C4-2B (cell line): ENCODE results near the gene USP32.

Source experiments
- H3K27ac ChIP-seq: fragments of 450-650 bp; 2 replicates; pipeline ENCODE4 v1.5.1; 2017
- ZFX ChIP-seq: fragments of 450-650 bp; IDR thresholded peaks from 2 replicates; pipeline ENCODE4 v1.6.1; 2017
- TF ChIP-seq, protein P1 (sequence below): fragments of 450-650 bp; conservative IDR thresholded peaks from 2 replicates; pipeline ENCODE4 v1.5.1; 2017; ENCODE audit warnings: mild to moderate bottlenecking

The USP32 gene

DNA sequence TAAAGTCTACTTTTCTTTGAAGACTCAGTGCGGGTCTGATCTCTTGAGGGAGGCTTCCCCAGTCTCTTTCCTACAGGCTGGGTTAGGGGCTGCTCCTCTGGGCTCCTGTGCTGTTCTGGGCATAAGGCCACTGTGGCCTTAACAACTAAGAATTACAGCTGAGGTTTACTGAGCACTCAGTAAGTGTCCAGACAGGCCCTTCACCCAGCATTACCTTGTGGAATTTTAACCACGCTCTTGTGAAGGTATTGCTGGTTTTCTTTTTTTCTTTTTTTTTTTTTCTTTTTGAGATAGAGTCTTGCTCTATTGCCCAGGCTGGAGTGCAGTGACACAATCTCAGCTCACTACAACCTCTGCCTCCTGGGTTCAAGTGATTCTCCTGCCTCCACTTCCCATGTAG is 245.7 kb downstream of the USP32 start:
- no peak for TF ChIP-seq ZFX
- TF ChIP-seq, protein P1, sequence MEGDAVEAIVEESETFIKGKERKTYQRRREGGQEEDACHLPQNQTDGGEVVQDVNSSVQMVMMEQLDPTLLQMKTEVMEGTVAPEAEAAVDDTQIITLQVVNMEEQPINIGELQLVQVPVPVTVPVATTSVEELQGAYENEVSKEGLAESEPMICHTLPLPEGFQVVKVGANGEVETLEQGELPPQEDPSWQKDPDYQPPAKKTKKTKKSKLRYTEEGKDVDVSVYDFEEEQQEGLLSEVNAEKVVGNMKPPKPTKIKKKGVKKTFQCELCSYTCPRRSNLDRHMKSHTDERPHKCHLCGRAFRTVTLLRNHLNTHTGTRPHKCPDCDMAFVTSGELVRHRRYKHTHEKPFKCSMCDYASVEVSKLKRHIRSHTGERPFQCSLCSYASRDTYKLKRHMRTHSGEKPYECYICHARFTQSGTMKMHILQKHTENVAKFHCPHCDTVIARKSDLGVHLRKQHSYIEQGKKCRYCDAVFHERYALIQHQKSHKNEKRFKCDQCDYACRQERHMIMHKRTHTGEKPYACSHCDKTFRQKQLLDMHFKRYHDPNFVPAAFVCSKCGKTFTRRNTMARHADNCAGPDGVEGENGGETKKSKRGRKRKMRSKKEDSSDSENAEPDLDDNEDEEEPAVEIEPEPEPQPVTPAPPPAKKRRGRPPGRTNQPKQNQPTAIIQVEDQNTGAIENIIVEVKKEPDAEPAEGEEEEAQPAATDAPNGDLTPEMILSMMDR, result no peak
- no peak overlapping the region for H3K27ac ChIP-seq

DNA sequence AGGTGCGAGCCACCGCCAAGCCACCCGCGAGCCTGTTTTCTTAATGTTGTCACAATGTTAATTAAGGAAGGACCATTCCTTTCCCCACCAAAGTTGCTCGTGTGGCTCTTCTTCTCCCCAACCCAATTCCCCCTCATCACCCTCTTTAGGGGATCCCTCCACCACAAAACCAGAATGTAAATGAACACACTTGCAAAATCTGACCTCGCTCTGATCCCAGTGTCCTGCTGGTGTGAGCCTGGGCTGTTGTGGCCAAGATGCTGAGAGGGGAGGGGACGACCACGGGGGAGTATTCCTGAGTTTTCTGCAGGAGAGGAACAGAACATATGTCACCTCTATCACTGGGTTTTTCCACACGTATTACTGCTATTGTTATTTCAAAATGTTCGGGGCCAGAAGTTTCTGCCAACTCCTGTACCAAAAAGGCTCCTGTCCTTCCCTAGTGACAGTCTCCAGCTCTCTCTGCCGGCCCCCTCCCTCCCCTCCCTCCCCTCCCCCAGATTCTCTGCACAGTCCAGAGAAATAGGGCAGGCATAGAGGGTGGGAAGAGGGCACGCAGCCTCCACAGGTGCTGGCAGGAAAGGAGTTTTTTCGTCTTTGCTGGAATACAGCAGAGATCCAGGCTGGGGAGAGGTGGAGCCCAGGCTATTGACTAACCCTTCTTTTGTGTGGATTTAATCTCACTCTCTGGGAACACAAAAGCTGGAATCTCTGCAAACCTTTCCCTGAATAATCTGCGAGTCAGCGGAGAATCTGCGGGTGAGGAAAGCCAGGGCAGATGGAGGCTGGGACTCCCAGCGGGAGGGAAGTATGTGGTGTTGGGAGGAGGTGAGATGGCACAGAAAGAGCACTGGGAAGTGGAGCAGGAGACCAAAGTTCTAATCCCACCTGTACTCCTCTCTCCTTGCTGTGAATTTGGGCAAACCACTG is 246.7 kb downstream of the USP32 start:
- no peak overlapping the region for H3K27ac ChIP-seq
- no peak for TF ChIP-seq ZFX
- TF ChIP-seq, protein P1, result no peak

DNA sequence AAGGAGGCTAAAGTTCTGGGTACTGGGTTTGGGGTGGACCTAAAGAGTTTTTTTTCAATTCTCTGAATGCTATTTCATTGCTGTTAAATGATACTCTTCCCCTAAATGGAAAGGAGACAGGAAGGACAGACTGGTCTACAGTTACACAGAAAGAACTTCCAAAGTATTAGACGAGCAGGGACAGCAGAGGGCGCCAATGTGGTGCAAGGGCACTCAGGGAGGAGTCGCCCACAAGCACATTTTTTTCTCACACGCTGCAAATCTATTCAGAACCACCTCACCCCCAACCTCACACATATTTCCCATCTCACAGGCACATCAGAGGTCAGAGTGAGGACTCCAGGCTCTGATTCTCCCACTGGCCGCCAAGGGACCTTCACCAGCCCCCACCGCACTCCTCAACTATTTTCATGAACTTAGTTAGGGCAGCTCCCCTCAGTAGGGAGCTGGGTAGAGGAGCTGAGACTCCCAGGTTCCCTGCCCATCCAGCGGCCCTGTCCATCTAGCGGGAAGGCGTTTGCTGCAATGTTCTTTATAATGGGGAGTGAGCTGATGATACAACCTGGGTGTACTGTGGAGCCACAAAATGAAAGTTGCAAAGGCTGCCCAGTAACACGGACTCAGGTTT is 248.9 kb downstream of the USP32 start:
- H3K27ac ChIP-seq, result no peak overlapping the region

DNA sequence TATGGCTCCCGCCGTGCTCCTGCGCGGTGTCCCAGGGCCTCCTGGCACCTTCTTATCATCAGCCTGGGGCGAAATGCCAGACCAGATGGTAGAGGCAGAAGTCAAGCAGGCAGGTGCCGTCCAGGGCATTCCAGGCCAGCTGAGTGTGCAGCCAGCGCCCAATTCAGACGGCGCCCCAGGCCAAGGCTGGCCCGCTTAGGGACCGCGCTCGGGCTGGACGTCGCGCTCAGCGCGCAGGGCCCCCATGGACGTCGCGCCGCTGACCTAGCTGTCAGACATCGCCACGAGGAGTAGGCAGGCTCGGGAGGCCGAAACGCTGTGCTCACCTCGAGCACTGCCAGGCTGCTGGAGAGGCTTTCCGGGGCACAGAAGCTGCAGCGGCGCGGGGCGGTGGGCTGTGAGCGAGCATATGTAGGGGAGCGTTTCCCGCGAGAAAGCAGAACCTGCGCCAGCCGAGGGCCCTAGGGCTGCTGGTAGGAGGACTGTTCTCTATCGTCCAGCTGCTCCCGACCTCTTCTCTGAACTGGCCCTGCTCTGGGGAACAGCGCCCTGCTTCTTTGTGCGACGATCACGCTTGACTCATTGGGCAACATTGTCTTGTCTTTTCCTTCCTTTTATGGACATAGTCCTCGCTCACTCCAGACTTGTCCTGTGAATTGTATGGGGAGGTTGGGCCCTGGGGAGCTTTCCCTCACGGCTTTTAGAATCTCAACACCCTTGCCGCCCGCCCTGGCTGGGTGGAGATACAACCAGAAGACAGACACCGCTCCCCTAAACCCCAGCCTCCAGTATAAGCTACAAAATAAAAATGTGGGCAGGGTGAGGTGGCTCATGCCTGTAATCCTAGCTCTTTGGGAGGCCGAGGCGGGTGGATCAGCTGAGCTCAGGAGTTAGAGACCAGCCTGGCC is 250.6 kb downstream of the USP32 start:
- TF ChIP-seq, protein P1, result no peak
- no peak for TF ChIP-seq ZFX
- H3K27ac ChIP-seq, result no peak overlapping the region

More for the DNA sequence above, 248.9 kb downstream of the USP32 start:
- TF ChIP-seq, protein P1, result peak; percentile 94
- TF ChIP-seq ZFX, result no peak

DNA sequence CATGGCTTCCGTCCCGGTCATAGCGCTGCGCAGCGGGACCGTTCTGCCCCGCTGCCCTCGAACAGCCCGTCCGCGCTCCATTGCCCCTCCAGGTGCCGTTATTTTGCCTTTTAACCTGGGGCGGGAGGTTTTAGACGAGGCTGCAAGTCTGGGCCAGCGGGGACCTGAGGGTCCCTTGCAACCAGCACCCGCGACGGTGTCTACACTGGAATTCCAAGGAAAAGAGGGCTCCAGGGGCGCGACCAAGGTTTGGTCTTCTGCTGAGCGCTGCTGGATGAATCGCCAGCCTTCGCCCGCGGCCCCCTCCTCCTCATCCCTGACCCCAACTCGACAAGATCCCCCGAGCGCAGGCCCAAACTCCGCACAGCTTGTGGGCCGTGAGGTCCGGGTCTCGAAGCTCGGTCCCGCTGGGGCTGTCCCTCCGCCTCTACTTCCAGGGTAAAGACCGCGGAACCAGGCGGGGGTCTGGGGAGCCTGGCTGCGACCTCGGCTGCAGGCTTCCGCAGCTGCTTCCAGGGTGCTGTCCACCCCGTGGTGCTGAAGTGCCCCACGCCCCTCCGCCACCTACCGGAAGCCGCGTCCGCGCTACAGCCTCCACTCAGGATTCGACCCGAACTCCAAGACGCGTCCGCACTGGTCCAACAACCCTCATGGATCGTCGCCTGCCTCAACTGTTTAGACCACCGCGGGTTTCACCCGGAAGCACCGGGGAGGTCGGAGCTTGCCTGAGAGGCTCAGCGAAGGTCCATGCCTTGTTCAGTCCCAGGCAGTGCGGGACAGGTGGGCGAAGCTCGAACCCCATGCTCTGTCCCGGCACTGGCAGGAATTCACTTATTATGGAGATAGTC is 252.3 kb downstream of the USP32 start:
- TF ChIP-seq, protein P1, result peak; percentile 81
- no peak for TF ChIP-seq ZFX
- no peak overlapping the region for H3K27ac ChIP-seq

DNA sequence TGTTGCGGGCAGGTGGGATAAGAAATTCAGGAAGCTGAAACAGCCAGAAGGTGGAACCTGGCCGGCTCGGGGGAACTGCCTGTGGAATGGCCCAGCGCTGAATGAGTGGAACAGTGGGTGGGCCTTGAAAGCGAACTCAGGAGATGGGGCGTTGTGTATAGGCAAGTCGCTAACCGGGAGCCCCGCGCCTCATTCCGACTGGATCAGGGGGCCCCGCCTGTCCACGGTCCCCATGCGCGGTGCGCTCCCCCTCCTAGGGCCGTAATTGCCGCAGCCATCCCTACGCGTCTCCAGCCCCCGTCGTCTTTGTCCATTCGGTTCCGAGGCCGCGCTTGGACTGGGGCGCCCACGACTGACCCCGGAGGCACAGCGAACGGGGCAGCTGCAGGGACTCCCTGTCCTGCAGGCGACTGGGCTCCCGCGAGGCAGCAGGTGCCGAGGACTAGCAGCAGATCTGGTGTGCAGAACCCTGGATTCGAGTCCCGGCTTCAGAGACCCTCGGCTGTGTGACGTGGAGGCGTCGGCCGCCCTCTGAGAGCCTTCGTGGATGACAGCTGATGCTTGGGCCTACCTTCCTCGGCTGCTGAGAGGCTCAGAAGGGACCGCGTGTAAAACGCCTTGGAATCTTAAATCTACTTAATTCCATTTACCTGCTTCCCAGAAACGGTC is 253.0 kb downstream of the USP32 start:
- TF ChIP-seq, protein P1, result no peak
- no peak for TF ChIP-seq ZFX
- H3K27ac ChIP-seq, result no peak overlapping the region
